ENCODE data around the gene CYGB. TPM values are rescaled to one million over a fixed set of nuclear protein-coding genes. Genes with fewer than 3 reads are reported as not detected.

Gene CYGB
- total and polyA plus RNA-seq, 9 of the 15 experiments (the other 6 are each of a cell fraction or from before 2014, with no cell fraction given): 0.08 to 0.95 (median 0.18) TPM; not detected in 5

DNA sequence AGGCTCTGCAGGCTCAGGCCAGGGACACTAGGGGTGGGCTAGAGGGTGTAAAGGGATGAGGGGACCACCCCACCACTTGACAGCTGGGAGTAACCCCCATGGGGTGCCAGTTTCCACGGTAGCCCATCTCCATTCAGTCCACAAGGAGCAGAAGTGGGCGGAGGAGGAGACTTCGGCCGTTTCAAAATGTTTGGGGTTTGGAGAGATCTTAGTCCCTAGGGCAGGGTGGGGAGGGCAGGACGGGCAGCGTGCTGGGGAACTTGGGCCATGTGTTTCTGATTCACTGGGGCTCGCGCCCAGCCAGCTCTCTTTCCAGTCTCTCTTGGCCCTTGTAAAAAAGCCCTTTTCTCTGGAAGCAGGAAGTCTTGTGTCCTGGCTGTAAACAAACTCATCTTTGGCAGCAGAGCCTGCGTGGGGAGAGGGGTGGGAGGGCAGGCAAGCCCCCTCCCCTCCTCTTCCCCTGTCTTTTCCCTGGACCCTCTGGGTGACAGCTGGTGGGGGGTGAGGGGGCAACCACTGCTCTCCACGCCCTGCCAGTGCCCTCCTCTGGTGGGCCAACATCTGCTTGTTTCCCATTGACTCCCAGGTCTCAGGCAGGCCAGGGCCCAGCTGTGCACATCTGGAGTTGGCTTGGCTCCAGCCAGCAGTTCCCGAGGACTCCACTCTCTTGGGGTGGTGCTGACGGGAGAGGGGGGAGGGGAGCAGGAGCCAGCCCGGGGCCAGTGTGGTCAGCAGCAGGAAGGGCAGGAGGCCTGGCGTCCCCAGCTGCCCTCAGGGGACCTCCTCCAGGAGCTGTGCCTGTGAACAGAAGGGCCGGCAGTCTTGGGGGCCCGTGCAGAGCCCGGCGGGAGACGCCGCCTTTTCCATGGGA is 8.1 kb downstream of the CYGB start (continued):
- TF ChIP-seq, protein P1, sequence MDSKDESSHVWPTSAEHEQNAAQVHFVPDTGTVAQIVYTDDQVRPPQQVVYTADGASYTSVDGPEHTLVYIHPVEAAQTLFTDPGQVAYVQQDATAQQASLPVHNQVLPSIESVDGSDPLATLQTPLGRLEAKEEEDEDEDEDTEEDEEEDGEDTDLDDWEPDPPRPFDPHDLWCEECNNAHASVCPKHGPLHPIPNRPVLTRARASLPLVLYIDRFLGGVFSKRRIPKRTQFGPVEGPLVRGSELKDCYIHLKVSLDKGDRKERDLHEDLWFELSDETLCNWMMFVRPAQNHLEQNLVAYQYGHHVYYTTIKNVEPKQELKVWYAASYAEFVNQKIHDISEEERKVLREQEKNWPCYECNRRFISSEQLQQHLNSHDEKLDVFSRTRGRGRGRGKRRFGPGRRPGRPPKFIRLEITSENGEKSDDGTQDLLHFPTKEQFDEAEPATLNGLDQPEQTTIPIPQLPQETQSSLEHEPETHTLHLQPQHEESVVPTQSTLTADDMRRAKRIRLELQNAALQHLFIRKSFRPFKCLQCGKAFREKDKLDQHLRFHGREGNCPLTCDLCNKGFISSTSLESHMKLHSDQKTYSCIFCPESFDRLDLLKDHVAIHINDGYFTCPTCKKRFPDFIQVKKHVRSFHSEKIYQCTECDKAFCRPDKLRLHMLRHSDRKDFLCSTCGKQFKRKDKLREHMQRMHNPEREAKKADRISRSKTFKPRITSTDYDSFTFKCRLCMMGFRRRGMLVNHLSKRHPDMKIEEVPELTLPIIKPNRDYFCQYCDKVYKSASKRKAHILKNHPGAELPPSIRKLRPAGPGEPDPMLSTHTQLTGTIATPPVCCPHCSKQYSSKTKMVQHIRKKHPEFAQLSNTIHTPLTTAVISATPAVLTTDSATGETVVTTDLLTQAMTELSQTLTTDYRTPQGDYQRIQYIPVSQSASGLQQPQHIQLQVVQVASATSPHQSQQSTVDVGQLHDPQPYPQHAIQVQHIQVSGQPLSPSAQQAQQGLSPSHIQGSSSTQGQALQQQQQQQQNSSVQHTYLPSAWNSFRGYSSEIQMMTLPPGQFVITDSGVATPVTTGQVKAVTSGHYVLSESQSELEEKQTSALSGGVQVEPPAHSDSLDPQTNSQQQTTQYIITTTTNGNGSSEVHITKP (IDR thresholded peaks at IDR 0.05; ENCODE audit: partially characterized antibody): no peak
- TF ChIP-seq, protein P2, sequence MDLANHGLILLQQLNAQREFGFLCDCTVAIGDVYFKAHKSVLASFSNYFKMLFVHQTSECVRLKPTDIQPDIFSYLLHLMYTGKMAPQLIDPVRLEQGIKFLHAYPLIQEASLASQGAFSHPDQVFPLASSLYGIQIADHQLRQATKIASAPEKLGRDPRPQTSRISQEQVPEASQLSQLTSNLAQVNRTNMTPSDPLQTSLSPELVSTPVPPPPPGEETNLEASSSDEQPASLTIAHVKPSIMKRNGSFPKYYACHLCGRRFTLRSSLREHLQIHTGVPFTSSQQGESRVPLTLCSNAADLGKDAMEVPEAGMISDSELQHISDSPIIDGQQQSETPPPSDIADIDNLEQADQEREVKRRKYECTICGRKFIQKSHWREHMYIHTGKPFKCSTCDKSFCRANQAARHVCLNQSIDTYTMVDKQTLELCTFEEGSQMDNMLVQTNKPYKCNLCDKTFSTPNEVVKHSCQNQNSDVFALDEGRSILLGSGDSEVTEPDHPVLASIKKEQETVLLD (IDR thresholded peaks at IDR 0.05): no peak; the same call in 1 of the 2 replicates
- TF ChIP-seq HOXB6 (CRISPR knock-in tag; IDR thresholded peaks at IDR 0.05; ENCODE audit: borderline replicate concordance): no peak
- no peak for TF ChIP-seq SMARCA5 (IDR thresholded peaks at IDR 0.05)
- no peak for TF ChIP-seq TAF1 (IDR thresholded peaks at IDR 0.05; ENCODE audit: control insufficient read depth, extremely low read depth, insufficient read depth, low read length, severe bottlenecking)
- TF ChIP-seq DMBX1 (CRISPR knock-in tag; IDR thresholded peaks at IDR 0.05; ENCODE audit: borderline replicate concordance): no peak; the same call in none of the 2 replicates
- no peak for TF ChIP-seq MAFG (tag; conservative IDR thresholded peaks at IDR 0.05)
- peak in 1 of 2 experiments; percentile 28; a peak in 3 of 4 replicates for TF ChIP-seq FOXK2 (conservative IDR thresholded peaks at IDR 0.05 in 1 of 2, IDR thresholded peaks at IDR 0.05 in 1 of 2; ENCODE audit: low read depth in 2 of 2)
- TF ChIP-seq ZNF41 (CRISPR knock-in tag; conservative IDR thresholded peaks at IDR 0.05): no peak
- TF ChIP-seq NR1H2 (CRISPR knock-in tag; IDR thresholded peaks at IDR 0.05): no peak
- no peak for TF ChIP-seq BDP1 (IDR thresholded peaks at IDR 0.05; ENCODE audit: insufficient read depth, insufficient read length)
- TF ChIP-seq SMC3 (conservative IDR thresholded peaks at IDR 0.05; ENCODE audit: insufficient read depth, low read depth, low read length): no peak
- no peak for TF ChIP-seq RB1 (IDR thresholded peaks at IDR 0.05; ENCODE audit: low read depth)
- TF ChIP-seq, protein P3, sequence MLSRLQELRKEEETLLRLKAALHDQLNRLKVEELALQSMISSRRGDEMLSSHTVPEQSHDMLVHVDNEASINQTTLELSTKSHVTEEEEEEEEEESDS (CRISPR knock-in tag; IDR thresholded peaks at IDR 0.05): no peak
- TF ChIP-seq, protein P4, sequence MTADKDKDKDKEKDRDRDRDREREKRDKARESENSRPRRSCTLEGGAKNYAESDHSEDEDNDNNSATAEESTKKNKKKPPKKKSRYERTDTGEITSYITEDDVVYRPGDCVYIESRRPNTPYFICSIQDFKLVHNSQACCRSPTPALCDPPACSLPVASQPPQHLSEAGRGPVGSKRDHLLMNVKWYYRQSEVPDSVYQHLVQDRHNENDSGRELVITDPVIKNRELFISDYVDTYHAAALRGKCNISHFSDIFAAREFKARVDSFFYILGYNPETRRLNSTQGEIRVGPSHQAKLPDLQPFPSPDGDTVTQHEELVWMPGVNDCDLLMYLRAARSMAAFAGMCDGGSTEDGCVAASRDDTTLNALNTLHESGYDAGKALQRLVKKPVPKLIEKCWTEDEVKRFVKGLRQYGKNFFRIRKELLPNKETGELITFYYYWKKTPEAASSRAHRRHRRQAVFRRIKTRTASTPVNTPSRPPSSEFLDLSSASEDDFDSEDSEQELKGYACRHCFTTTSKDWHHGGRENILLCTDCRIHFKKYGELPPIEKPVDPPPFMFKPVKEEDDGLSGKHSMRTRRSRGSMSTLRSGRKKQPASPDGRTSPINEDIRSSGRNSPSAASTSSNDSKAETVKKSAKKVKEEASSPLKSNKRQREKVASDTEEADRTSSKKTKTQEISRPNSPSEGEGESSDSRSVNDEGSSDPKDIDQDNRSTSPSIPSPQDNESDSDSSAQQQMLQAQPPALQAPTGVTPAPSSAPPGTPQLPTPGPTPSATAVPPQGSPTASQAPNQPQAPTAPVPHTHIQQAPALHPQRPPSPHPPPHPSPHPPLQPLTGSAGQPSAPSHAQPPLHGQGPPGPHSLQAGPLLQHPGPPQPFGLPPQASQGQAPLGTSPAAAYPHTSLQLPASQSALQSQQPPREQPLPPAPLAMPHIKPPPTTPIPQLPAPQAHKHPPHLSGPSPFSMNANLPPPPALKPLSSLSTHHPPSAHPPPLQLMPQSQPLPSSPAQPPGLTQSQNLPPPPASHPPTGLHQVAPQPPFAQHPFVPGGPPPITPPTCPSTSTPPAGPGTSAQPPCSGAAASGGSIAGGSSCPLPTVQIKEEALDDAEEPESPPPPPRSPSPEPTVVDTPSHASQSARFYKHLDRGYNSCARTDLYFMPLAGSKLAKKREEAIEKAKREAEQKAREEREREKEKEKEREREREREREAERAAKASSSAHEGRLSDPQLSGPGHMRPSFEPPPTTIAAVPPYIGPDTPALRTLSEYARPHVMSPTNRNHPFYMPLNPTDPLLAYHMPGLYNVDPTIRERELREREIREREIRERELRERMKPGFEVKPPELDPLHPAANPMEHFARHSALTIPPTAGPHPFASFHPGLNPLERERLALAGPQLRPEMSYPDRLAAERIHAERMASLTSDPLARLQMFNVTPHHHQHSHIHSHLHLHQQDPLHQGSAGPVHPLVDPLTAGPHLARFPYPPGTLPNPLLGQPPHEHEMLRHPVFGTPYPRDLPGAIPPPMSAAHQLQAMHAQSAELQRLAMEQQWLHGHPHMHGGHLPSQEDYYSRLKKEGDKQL (CRISPR knock-in tag; IDR thresholded peaks at IDR 0.05; ENCODE audit: borderline replicate concordance): no peak
- TF ChIP-seq TCF7 (IDR thresholded peaks at IDR 0.05; ENCODE audit: borderline replicate concordance): no peak

Measured in K562 (cell line).